ENCODE data around the gene TMEM221. TPM values are rescaled to one million over a fixed set of nuclear protein-coding genes. Genes with fewer than 3 reads are reported as not detected.
A peak's percentile ranks its signal among the peaks of the same experiment; 100 is the strongest.

The TMEM221 gene
- total RNA-seq, 1 experiment from 2014 or later = 3.4 TPM

DNA sequence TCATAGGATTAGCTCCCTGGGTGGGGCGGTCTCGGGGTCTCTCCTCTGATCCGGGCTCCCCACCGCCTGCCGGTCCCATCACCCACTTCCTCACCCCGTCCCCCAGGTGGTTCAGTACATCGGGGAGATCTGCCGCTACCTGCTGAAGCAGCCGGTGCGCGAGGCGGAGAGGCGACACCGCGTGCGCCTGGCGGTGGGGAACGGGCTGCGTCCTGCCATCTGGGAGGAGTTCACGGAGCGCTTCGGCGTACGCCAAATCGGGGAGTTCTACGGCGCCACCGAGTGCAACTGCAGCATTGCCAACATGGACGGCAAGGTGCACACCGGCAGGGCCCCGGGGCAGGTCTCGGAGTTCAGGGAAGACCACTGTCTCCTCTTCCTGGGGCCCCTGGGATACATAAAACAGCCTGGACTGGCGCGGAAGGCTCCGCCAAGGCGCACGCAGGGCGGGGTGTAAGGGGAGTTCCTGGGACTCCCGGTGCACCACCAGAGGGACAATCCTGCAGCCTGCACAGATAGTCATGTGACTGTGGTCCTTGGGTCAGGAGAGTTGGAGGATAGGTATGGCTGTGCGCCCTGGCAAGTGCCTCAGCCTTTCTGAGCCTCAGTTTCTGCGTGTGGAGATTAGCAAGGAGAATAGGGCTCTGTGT is 48.8 kb upstream of the TMEM221 start:
- Histone ChIP-seq H3K4me3 (replicated peaks in 1 of 2; ENCODE audit: low read depth in 1 of 2, low read length in 2 of 2) (no peak overlapping the region), H3K4me2 (ENCODE audit: low read length) (no peak overlapping the region), H3K4me1 (ENCODE audit: control insufficient read depth in 1 of 2, insufficient read depth in 2 of 2, low read length in 2 of 2) (peaks cover 11 to 31% of the 10 kb centered on the region in 2 experiments), H3K9me2 (ENCODE audit: insufficient read depth) (no peaks in the 10 kb centered on the region), H3K9ac (ENCODE audit: low read length) (no peak overlapping the region), H4K20me1 (ENCODE audit: insufficient read depth) (no peaks in the 10 kb centered on the region), H3K79me2 (ENCODE audit: insufficient read depth, low read length) (no peaks in the 10 kb centered on the region; the same call in 1 of the 2 replicates), H2AFZ (ENCODE audit: low read depth, low read length, poor library complexity, severe bottlenecking) (no peak overlapping the region), H3K9me3 (ENCODE audit: control insufficient read depth in 1 of 2, insufficient read depth in 1 of 2, low read depth in 1 of 2, low read length in 2 of 2) (no peaks in the 10 kb centered on the region), H3K27me3 (ENCODE audit: insufficient read depth, low read length) (no peaks in the 10 kb centered on the region), H3K36me3 (ENCODE audit: control insufficient read depth in 1 of 2, insufficient read depth in 2 of 2, low read length in 2 of 2) (no peaks in the 10 kb centered on the region; a peak in 2 of 4 replicates), H3K27ac (ENCODE audit: low read depth, low read length) (no peak overlapping the region)
- POLR2A ChIA-PET = no interaction called here
- no peak for ATAC-seq
- CTCF ChIA-PET = interaction anchor here (1.3 to 1.8 kb wide), 6 partner anchors 19 to 78 kb away, joined by 3 to 7 read pairs (median 5); partner anchors contain the start of gene MVB12A
- BruUV-seq (replicated peaks) = no TSS peak
- TF ChIP-seq, protein P1, sequence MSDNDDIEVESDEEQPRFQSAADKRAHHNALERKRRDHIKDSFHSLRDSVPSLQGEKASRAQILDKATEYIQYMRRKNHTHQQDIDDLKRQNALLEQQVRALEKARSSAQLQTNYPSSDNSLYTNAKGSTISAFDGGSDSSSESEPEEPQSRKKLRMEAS (IDR thresholded peaks at IDR 0.05) = no peak
- peak; percentile 31; the same call in 1 of the 2 replicates for TF ChIP-seq POLR2AphosphoS5 (IDR thresholded peaks at IDR 0.05; ENCODE audit: low read depth, low read length)
- no peak for TF ChIP-seq ELF1 (IDR thresholded peaks at IDR 0.05; ENCODE audit: borderline replicate concordance, low read depth)
- no peak for TF ChIP-seq CEBPB (IDR thresholded peaks at IDR 0.05; ENCODE audit: low read depth)
- TF ChIP-seq FOSL1 (IDR thresholded peaks at IDR 0.05; ENCODE audit: low read depth) = no peak
- no peak for TF ChIP-seq CBX3 (IDR thresholded peaks at IDR 0.05; ENCODE audit: low read depth)
- intact Hi-C loops (cut with micrococcal nuclease) = loop anchor here (2.0 to 5.0 kb wide), 2 partner anchors 56 to 270 kb away; no protein-coding TSS in a partner anchor
- RAD21 ChIA-PET (ENCODE audit: low non-redundant PET in 1 of 2, low total read pairs in 2 of 2, uncharacterized antibody in 2 of 2, unreplicated experiment in 2 of 2) = no interaction called here
- DNase-seq (ENCODE audit: low read depth, low spot score) = no peak

DNA sequence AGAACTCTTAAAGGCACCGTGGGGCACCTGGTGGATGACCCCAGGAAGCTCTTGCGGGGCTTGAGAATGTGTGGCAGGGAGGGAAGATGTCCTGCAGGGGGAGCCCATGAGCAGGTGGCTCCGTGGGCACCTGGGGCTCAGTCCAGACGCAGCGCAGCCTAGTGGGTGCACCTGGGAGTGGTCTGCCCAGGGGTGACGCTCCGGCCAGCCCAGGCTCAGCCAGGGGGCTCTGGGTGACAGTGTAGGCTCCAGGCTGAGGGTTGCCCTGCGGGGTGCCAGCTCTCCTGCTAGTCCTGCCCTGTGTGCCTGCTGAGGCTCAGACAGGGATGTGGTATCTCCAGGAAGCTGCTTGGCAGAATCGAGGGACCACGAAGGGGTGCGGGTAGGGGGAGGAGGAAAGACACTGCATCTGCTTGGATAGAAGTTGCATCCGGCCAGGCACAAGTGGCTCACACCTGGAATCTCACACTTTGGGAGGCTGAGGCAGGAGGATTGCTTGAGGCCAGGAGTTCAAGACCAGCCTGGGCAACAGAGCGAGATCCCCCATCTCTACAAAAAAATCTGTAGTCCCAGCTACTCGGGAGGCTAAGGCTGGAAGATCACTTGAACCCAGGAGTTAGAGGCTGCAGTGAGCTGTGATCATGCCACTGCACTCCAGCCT is 48.0 kb upstream of the TMEM221 start:
- peaks cover 11 to 31% of the 10 kb centered on the region in 2 experiments for H3K4me1 ChIP-seq (ENCODE audit: control insufficient read depth in 1 of 2, insufficient read depth in 2 of 2, low read length in 2 of 2)
- TF ChIP-seq RAD21 (IDR thresholded peaks at IDR 0.05; ENCODE audit: low read depth) (peak; percentile 81), YY1 (IDR thresholded peaks at IDR 0.05; ENCODE audit: extremely low read depth, insufficient replicate concordance, low read depth, low read length) (no peak), EZH2phosphoT487 (IDR thresholded peaks at IDR 0.05; ENCODE audit: borderline replicate concordance) (no peak), POLR2A (IDR thresholded peaks at IDR 0.05; ENCODE audit: borderline replicate concordance, extremely low read depth, insufficient read depth, insufficient read length) (no peak), JUND (IDR thresholded peaks at IDR 0.05) (no peak), TCF7L2 (IDR thresholded peaks at IDR 0.05; ENCODE audit: borderline replicate concordance, extremely low read depth, insufficient read depth, insufficient read length) (no peak)
- TF ChIP-seq, protein P2, sequence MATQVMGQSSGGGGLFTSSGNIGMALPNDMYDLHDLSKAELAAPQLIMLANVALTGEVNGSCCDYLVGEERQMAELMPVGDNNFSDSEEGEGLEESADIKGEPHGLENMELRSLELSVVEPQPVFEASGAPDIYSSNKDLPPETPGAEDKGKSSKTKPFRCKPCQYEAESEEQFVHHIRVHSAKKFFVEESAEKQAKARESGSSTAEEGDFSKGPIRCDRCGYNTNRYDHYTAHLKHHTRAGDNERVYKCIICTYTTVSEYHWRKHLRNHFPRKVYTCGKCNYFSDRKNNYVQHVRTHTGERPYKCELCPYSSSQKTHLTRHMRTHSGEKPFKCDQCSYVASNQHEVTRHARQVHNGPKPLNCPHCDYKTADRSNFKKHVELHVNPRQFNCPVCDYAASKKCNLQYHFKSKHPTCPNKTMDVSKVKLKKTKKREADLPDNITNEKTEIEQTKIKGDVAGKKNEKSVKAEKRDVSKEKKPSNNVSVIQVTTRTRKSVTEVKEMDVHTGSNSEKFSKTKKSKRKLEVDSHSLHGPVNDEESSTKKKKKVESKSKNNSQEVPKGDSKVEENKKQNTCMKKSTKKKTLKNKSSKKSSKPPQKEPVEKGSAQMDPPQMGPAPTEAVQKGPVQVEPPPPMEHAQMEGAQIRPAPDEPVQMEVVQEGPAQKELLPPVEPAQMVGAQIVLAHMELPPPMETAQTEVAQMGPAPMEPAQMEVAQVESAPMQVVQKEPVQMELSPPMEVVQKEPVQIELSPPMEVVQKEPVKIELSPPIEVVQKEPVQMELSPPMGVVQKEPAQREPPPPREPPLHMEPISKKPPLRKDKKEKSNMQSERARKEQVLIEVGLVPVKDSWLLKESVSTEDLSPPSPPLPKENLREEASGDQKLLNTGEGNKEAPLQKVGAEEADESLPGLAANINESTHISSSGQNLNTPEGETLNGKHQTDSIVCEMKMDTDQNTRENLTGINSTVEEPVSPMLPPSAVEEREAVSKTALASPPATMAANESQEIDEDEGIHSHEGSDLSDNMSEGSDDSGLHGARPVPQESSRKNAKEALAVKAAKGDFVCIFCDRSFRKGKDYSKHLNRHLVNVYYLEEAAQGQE (IDR thresholded peaks at IDR 0.05; ENCODE audit: low read depth) = no peak

More for the DNA sequence above, 48.0 kb upstream of the TMEM221 start:
- POLR2A ChIA-PET = interaction anchor here (0.9 kb wide), 1 partner anchor 270 kb away, joined by 3 read pairs; no protein-coding TSS in a partner anchor
- H3K9me2 ChIP-seq (ENCODE audit: insufficient read depth) = no peaks in the 10 kb centered on the region
- no peak overlapping the region for H2AFZ ChIP-seq (ENCODE audit: low read depth, low read length, poor library complexity, severe bottlenecking)
- no peaks in the 10 kb centered on the region; a peak in 2 of 4 replicates for H3K36me3 ChIP-seq (ENCODE audit: control insufficient read depth in 1 of 2, insufficient read depth in 2 of 2, low read length in 2 of 2)
- H4K20me1 ChIP-seq (ENCODE audit: insufficient read depth) = no peaks in the 10 kb centered on the region
- no TSS peak for BruUV-seq (replicated peaks)
- H3K9me3 ChIP-seq (ENCODE audit: control insufficient read depth in 1 of 2, insufficient read depth in 1 of 2, low read depth in 1 of 2, low read length in 2 of 2) = no peaks in the 10 kb centered on the region
- no peaks in the 10 kb centered on the region for H3K27me3 ChIP-seq (ENCODE audit: insufficient read depth, low read length)
- no peak overlapping the region; the same call in 1 of the 2 replicates for H3K27ac ChIP-seq (ENCODE audit: low read depth, low read length)
- intact Hi-C loops (cut with micrococcal nuclease) = loop anchor here (2.0 to 5.0 kb wide), 2 partner anchors 56 to 271 kb away; no protein-coding TSS in a partner anchor
- no peaks in the 10 kb centered on the region; the same call in 1 of the 2 replicates for H3K79me2 ChIP-seq (ENCODE audit: insufficient read depth, low read length)
- CTCF ChIA-PET = interaction anchor here (0.6 to 1.8 kb wide), 25 partner anchors 9 to 363 kb away, joined by 3 to 8 read pairs (median 4); partner anchors contain the start of genes BABAM1, MVB12A and RPL18A
- no peak overlapping the region for H3K4me3 ChIP-seq (replicated peaks in 1 of 2; ENCODE audit: low read depth in 1 of 2, low read length in 2 of 2)
- RAD21 ChIA-PET (ENCODE audit: low non-redundant PET in 1 of 2, low total read pairs in 2 of 2, uncharacterized antibody in 2 of 2, unreplicated experiment in 2 of 2) = no interaction called here
- no peak overlapping the region for H3K9ac ChIP-seq (ENCODE audit: low read length)
- DNase-seq (ENCODE audit: low read depth, low spot score) (peak; percentile 71), ATAC-seq (peak; percentile 96)
- H3K4me2 ChIP-seq (ENCODE audit: low read length) = 0 out of 2 replicates have a peak overlapping the region, but pooled peaks have one; percentile 32
